HG02759 (cell line): ENCODE data around the gene PRAMEF6.
"Not testable (repeated sequence)": the region's sequence is repeated elsewhere in the genome, so short reads cannot be mapped to it uniquely, and the experiment has no call there.

ENCODE experiments used
- ATAC-seq: cut with Tn5 transposase; IDR thresholded peaks from one replicate; pipeline ENCODE4 v1.9.1; 2021; ENCODE audit warnings: mild to moderate bottlenecking, moderate library complexity; ENCODE audit not compliant: unreplicated experiment

The PRAMEF6 gene

DNA sequence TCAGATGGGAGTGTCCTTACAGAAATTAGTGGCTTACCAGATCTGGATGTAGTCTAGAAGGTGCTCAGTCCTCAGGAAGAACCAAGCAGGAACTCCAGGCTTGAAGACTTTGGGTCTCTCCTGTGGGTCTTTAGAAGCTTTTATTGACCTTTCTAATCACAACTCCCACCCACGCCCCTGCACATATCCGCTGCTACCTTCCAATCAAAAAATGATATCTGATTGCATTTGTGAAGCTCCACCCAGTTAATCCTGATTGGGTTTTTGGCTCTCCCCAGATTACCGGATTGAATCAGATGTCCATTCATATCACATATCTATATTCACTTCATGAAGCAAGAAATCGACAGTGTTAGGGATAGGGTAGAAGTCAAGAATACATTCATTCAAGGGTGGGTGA, at the start of gene PRAMEF6:
PRAMEF6 (minus strand) TSS at position 101 of the 400 bp plus-strand sequence. CDS start 5,062 bp downstream, outside the sequence.
- ATAC-seq: not testable (repeated sequence)

DNA sequence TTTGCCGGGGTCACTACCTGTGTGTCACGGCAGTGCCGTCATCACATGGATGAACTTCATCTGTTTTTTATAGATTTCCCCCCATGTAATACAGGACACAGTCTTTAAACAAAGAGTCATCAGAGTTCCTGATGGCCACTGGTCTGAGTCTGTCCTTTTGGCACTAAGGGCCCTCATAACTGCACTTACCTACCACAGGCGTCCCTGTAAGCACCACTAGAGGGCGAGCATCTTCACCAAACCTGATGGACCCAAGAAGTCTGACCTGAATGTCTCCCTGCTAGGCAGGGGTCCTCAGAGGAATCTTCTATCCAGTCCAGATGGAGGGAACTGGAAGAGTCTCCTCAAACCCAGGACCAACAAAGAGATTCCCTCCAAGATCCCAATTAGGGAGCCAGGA, 23.0 kb downstream of the PRAMEF6 start:
- ATAC-seq: not testable (repeated sequence)

DNA sequence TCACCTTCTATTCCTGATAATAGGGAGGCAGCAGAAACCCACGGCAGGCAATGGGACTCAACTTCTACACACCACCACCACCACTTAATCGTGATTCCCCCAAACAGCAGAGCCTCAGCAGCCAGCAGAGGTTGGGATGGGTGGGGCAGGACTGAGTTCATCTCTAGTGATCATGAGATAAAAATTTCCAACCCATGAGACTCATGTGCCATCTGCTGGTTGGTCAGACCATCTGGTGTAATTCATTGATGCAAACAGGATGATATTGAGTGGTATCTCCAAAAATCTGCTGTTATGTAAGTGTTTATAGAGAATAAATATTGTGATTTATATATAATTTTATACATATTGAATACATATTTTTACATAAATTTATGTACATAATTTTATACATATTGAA, 25.6 kb downstream of the PRAMEF6 start:
- not testable (repeated sequence) for ATAC-seq

DNA sequence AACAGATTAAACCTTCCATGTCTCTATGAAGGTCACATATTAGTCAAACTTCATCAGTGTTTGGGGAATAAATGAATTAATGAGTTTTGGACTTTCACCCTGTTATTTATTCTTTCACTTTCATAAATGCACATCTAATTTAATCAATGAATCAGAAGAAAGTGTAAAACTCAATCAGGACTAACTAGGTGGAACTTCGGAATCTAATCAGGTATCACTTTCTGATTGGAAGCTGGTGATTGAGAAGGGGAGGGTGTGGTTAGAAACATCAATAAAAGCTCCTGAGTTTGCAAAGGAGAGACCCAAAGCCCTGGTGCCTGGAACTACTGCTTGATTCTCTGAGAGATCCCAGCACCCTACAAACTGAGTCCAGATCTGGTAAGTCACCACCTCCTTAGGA, 31.1 kb downstream of the PRAMEF6 start, which contains the start of gene PRAMEF7:
PRAMEF7 (plus strand) TSS at position 301 of the 400 bp plus-strand sequence. CDS start 1,083 bp downstream, outside the sequence.
- ATAC-seq: not testable (repeated sequence)

DNA sequence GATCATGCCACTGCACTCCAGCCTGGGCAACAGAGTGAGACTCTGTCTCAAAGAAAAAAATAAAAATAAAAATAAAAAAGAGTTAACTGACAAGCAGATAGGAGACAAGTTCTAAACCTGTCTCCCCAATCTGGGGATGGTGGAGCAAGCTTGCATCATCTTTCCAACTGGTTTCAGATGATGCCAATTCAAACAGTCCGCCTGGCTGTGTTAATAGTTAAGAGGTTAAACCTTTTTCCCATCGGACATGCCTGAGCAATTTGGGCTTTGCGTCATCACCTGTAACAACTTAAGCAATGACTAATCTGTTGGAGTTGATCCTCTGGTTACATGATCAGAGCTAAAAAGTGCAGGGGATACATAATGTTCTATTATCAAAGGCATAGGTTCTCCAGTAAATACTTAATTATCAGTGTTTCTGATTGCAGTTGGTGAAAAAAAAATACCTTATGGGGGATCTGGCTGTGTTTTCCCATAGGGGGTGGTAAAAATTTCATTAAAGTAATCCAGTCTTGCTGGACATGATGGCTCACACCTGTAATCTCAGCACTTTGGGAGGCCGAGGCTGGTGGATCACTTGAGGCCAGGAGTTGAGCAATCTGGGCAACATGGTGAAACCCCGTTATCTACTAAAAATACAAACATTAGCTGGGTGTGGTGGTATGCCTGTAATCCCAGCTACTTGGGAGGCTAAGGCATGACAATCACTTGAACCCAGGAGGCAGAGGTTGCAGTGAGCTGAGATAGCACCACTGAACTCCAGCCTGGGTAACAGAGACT, 43.4 kb downstream of the PRAMEF6 start:
- ATAC-seq: not testable (repeated sequence)

DNA sequence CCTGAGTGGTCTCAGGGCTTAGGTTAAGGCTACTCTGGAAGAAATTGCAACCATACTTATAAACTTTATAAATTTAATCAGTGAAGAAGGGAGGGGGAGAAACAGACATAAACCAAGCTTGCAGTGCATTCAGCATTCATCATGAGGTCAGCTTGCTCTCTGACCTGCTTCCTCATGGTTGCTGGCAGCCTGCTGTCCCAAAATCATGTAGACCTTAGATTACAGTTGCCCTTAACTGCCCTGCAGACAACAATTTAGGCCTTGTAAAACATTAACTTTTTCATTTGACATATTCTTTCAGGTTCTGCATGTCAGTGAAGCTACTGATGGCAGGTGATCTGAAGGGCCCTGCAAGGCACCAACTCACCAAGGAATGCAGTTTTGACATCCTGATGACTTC, 48.2 kb downstream of the PRAMEF6 start:
- not testable (repeated sequence) for ATAC-seq

DNA sequence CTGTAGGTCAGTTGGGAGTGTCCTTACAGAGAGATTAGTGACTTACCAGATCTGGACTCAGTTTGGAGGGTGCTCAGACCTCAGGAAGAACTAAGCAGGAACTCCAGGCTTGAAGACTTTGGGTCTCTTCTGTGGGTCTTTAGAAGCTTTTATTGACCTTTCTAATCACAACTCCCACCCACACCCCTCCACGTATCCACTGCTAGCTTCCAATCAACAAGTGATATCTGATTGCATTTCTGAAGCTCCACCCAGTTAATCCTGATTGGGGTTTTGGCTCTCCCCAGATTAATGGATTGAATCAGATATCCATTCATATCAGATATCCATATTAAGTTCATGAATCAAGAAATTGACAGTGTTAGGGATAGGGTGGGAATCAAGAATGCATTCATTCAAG, 49.2 kb downstream of the PRAMEF6 start, which contains the start of gene PRAMEF10:
PRAMEF10 (minus strand) TSS at position 101 of the 400 bp plus-strand sequence. CDS start 2,423 bp downstream, outside the sequence.
- not testable (repeated sequence) for ATAC-seq
